SK-N-SH treated with all-trans-retinoic acid at 6 μM for 48 hours (cell line): ENCODE results near the gene KCP.
A peak's percentile ranks its signal among the peaks of the same experiment; 100 is the strongest.

Experiments used
- ARNTL ChIP-seq: fragments of 450-650 bp; formaldehyde crosslinking; IDR thresholded peaks from 2 replicates; pipeline ENCODE4 v1.5.0; 2020; ENCODE audit warnings: low read depth, mild to moderate bottlenecking, moderate library complexity, borderline replicate concordance
- BACH2 ChIP-seq: fragments of 250-450 bp; sonication (Bioruptor Pico); IDR thresholded peaks from 2 replicates; pipeline ENCODE4 v1.9.0; 2021; ENCODE audit warnings: mild to moderate bottlenecking, borderline replicate concordance
- CREB5 ChIP-seq: fragments of 250-450 bp; sonication (Bioruptor Pico); IDR thresholded peaks from 2 replicates; pipeline ENCODE4 v1.5.1; 2020; ENCODE audit warnings: low read depth, mild to moderate bottlenecking, moderate library complexity
- CSRNP3 ChIP-seq: fragments of 250-450 bp; sonication (Bioruptor Pico); IDR thresholded peaks from 2 replicates; pipeline ENCODE4 v1.5.1; 2021; ENCODE audit warnings: mild to moderate bottlenecking, moderate library complexity
- ESRRG ChIP-seq: fragments of 250-450 bp; sonication (Bioruptor Pico); IDR thresholded peaks from 2 replicates; pipeline ENCODE4 v1.6.1; 2021; ENCODE audit warnings: mild to moderate bottlenecking
- GLIS3 ChIP-seq: fragments of 250-450 bp; sonication (Bioruptor Pico); IDR thresholded peaks from 2 replicates; pipeline ENCODE4 v1.5.0; 2020; ENCODE audit warnings: mild to moderate bottlenecking, moderate library complexity
- ISL1 ChIP-seq: fragments of 250-450 bp; sonication (Bioruptor Pico); IDR thresholded peaks from 2 replicates; pipeline ENCODE4 v2.1.2; 2022; ENCODE audit warnings: mild to moderate bottlenecking, moderate library complexity
- PATZ1 ChIP-seq: fragments of 250-450 bp; sonication (Bioruptor Pico); IDR thresholded peaks from 2 replicates; pipeline ENCODE4 v1.8.0; 2020; ENCODE audit warnings: mild to moderate bottlenecking, moderate library complexity, borderline replicate concordance
- RARB ChIP-seq: fragments of 250-450 bp; sonication (Bioruptor Pico); IDR thresholded peaks from 2 replicates; pipeline ENCODE4 v1.8.0; 2021; ENCODE audit warnings: mild to moderate bottlenecking, moderate library complexity
- SNAI2 ChIP-seq: fragments of 250-450 bp; sonication (Bioruptor Pico); IDR thresholded peaks from 2 replicates; pipeline ENCODE4 v1.5.0; 2020; ENCODE audit warnings: mild to moderate bottlenecking, moderate library complexity
- TSHZ2 ChIP-seq: fragments of 250-450 bp; sonication (Bioruptor Pico); IDR thresholded peaks from 2 replicates; pipeline ENCODE4 v1.5.0; 2020; ENCODE audit warnings: mild to moderate bottlenecking, moderate library complexity
- ZFP3 ChIP-seq: fragments of 250-450 bp; sonication (Bioruptor Pico); IDR thresholded peaks from 2 replicates; pipeline ENCODE4 v1.5.0; 2020; ENCODE audit warnings: mild to moderate bottlenecking, moderate library complexity
- ZFP30 ChIP-seq: fragments of 450-650 bp; formaldehyde crosslinking; IDR thresholded peaks from 2 replicates; pipeline ENCODE4 v1.5.0; 2022; ENCODE audit warnings: mild to moderate bottlenecking, moderate library complexity

- TF ChIP-seq ARNTL (CRISPR knock-in tag): no peak
- no peak for TF ChIP-seq ESRRG
- no peak for TF ChIP-seq ISL1
- no peak for TF ChIP-seq GLIS3
- peak; percentile 21; the same call in 1 of the 2 replicates for TF ChIP-seq PATZ1 (CRISPR knock-in tag)
- TF ChIP-seq TSHZ2: no peak
- no peak for TF ChIP-seq BACH2 (CRISPR knock-in tag)
- no peak for TF ChIP-seq ZFP3
- TF ChIP-seq RARB (CRISPR knock-in tag): no peak
- no peak for TF ChIP-seq CSRNP3
- no peak for TF ChIP-seq CREB5 (CRISPR knock-in tag)
- TF ChIP-seq ZFP30: no peak
- TF ChIP-seq SNAI2 (CRISPR knock-in tag): no peak
These were observed 77.2 kb downstream of the KCP start for GRCh38 chr7:128833148-128833945.
